Keratinocyte (primary cell): ENCODE results near the gene MAML2.

ENCODE experiments used
- CTCF ChIP-seq, 3 experiments: IDR thresholded peaks in 1 of 3; conservative IDR thresholded peaks in 1 of 3; optimal IDR thresholded peaks in 1 of 3; 2 replicates in 2 of 3; 3 replicates in 1 of 3; pipeline versions ENCODE3 to v1.5.1; 2011; ENCODE audit warnings: low read length in 3 of 3, mild to moderate bottlenecking in 3 of 3, moderate library complexity in 2 of 3, control low read depth in 1 of 3, inconsistent platforms in 1 of 3; ENCODE audit not compliant: insufficient read depth in 2 of 3; ENCODE audit errors: extremely low read depth in 1 of 3
- EZH2 ChIP-seq: IDR thresholded peaks from one replicate; pipeline ENCODE4 v1.6.1; 2012; ENCODE audit warnings: inconsistent platforms, mild to moderate bottlenecking, low read length, moderate library complexity

GRCh38 chr11:96150609-96151008 lies 192.4 kb downstream of the MAML2 start:
- TF ChIP-seq CTCF (optimal IDR thresholded peaks at IDR 0.05 in 1 of 3, IDR thresholded peaks at IDR 0.05 in 1 of 3, conservative IDR thresholded peaks at IDR 0.05 in 1 of 3; ENCODE audit: extremely low read depth in 1 of 3, insufficient read depth in 2 of 3, low read length in 3 of 3) (no peak), EZH2 (no peak)
